WERI-Rb-1 (cell line): ENCODE measurements around the gene ADAMTS13.

Source experiments
- DNase-seq: peaks from one replicate; pipeline ENCODE4 v3.0.0-alpha.2; 2020
- H3K27ac ChIP-seq: fragments of 250-450 bp; sonication (Bioruptor Pico); 2 replicates; pipeline ENCODE4 v1.5.1; 2020; ENCODE audit warnings: mild to moderate bottlenecking, moderate library complexity
- H3K27me3 ChIP-seq: fragments of 250-450 bp; sonication (Bioruptor Pico); 2 replicates; pipeline ENCODE4 v1.5.1; 2021; ENCODE audit warnings: mild to moderate bottlenecking, low read depth, moderate library complexity; ENCODE audit not compliant: insufficient read depth, severe bottlenecking
- H3K36me3 ChIP-seq: fragments of 250-450 bp; sonication (Bioruptor Pico); 2 replicates; pipeline ENCODE4 v1.5.1; 2020; ENCODE audit warnings: mild to moderate bottlenecking, moderate library complexity
- H3K4me3 ChIP-seq: 2 replicates; pipeline ENCODE4 v1.5.1; 2011; ENCODE audit warnings: low read depth, mild to moderate bottlenecking, control low read depth, low read length
- H3K9me3 ChIP-seq: fragments of 250-450 bp; sonication (Bioruptor Pico); 2 replicates; pipeline ENCODE4 v1.5.1; 2021; ENCODE audit warnings: mild to moderate bottlenecking, moderate library complexity; ENCODE audit not compliant: severe bottlenecking
- CTCF ChIP-seq: IDR thresholded peaks from 2 replicates; pipeline ENCODE4 v1.5.1; 2011; ENCODE audit warnings: low read depth, mild to moderate bottlenecking, control low read depth, inconsistent platforms, low read length

Gene ADAMTS13

GRCh38 chr9:133493428-133493827 lies 71.3 kb downstream of the ADAMTS13 start:
- no peak for DNase-seq
- Histone ChIP-seq H3K36me3 (no peaks in the 10 kb centered on the region), H3K27ac (no peak overlapping the region), H3K4me3 (no peak overlapping the region), H3K9me3 (no peaks in the 10 kb centered on the region), H3K27me3 (no peaks in the 10 kb centered on the region)
- TF ChIP-seq CTCF: no peak

- no peak overlapping the region for H3K27ac ChIP-seq
- no peaks in the 10 kb centered on the region for H3K9me3 ChIP-seq
- H3K36me3 ChIP-seq: no peaks in the 10 kb centered on the region
- no peak for DNase-seq
- no peak overlapping the region for H3K4me3 ChIP-seq
- H3K27me3 ChIP-seq: no peaks in the 10 kb centered on the region
- no peak for TF ChIP-seq CTCF
Measured at GRCh38 chr9:133493845-133494540, 71.8 kb downstream of the ADAMTS13 start.

- Histone ChIP-seq H3K9me3 (no peaks in the 10 kb centered on the region), H3K27me3 (no peaks in the 10 kb centered on the region)
- no peak for TF ChIP-seq CTCF
Measured at GRCh38 chr9:133494636-133495326, 72.6 kb downstream of the ADAMTS13 start.

GRCh38 chr9:133495327-133496293 lies 73.4 kb downstream of the ADAMTS13 start:
- no peak for TF ChIP-seq CTCF
- H3K4me3 ChIP-seq: no peak overlapping the region
- H3K36me3 ChIP-seq: no peaks in the 10 kb centered on the region
- no peaks in the 10 kb centered on the region for H3K27me3 ChIP-seq
- H3K9me3 ChIP-seq: no peaks in the 10 kb centered on the region
- no peak overlapping the region for H3K27ac ChIP-seq
- no peak for DNase-seq

More at GRCh38 chr9:133494636-133495326, 72.6 kb downstream of the ADAMTS13 start:
- H3K27ac ChIP-seq: no peak overlapping the region
- no peak for DNase-seq
- no peaks in the 10 kb centered on the region for H3K36me3 ChIP-seq
- no peak overlapping the region for H3K4me3 ChIP-seq

GRCh38 chr9:133496861-133497842 lies 75.0 kb downstream of the ADAMTS13 start:
- Histone ChIP-seq H3K27ac (no peak overlapping the region), H3K36me3 (no peaks in the 10 kb centered on the region), H3K9me3 (no peaks in the 10 kb centered on the region), H3K4me3 (no peak overlapping the region), H3K27me3 (no peaks in the 10 kb centered on the region)
- no peak for TF ChIP-seq CTCF
- DNase-seq: no peak
